Medulla oblongata (tissue), 1 donor: ENCODE measurements around the gene SLC22A1.
"Not testable (repeated sequence)": the region's sequence is repeated elsewhere in the genome, so short reads cannot be mapped to it uniquely, and the experiment has no call there.

Source experiments
- DNase-seq: peaks from one replicate; pipeline ENCODE4 v3.0.0-alpha.2; 2015; ENCODE audit errors: extremely low spot score

The SLC22A1 gene

DNA sequence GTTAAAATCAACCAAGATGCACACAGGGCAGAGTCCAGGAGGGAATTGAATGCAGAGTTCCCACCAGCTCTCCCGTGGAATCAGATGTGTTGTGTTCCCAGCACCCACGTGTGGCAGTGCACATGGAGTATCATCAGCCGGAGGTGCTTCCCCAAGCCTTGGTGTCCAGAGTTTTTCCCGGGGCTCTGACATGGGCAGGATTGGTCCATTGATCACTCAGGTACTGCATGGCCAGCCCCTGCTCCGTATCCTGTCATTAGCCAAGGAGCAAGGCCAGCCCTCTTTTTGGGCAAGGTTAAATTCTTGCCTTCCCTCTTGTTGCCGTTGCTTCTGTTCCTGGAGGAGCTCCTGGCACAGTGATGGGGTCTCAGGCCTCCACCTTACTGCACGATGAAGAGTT lies 28.6 kb upstream of the SLC22A1 start:
- DNase-seq = no peak

DNA sequence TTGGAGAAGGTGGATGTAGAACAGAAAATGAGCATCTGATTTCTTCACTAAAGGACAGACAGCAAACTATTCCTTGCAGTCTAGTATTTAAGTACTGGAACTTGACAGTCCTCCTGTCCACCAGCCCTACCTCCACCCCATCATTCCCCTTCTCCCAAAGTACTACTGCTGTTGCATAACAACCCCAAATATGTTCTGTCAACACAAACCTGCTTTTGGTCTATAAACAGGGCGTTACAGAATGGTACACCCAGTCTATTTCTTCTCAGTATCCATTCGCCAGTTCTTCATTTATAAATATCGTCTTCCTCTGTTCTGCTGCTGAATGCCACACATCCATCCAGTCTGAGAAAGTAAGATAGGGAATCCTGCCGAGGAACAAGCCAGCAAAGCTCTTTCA lies 27.7 kb upstream of the SLC22A1 start:
- no peak for DNase-seq

DNA sequence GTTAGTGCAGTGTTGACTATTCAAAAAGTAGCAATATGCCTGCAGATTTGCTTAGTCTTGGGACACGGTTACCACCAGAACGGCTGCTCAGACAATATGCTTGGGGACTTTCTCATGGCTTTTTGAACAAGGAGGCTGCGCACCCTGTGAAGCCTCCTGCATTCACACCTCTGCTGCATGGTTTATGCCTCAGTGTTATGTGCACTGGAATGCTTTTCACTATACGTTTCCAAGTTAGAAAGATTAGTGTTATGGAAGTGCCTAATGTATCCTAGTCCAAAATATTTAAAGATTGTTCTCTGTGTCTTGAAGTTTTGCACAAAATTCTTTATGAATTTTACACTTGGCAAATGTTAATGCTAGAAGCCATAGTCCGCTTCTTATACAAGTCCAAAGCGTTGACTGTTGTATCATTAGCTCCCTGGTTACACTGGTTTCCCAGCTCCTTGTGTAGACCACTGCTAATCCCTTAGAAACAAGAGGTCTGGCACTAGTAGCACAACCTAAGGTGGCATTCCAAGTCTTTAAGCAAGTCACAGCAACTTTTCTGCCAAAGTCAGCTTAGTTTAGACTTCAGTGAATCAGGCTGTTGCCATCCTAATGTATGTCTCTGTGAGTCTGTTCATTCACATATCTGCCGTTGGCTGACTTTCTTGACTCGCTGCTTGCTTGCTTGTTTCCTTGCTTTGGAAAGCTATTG lies 26.3 kb upstream of the SLC22A1 start:
- no peak for DNase-seq

DNA sequence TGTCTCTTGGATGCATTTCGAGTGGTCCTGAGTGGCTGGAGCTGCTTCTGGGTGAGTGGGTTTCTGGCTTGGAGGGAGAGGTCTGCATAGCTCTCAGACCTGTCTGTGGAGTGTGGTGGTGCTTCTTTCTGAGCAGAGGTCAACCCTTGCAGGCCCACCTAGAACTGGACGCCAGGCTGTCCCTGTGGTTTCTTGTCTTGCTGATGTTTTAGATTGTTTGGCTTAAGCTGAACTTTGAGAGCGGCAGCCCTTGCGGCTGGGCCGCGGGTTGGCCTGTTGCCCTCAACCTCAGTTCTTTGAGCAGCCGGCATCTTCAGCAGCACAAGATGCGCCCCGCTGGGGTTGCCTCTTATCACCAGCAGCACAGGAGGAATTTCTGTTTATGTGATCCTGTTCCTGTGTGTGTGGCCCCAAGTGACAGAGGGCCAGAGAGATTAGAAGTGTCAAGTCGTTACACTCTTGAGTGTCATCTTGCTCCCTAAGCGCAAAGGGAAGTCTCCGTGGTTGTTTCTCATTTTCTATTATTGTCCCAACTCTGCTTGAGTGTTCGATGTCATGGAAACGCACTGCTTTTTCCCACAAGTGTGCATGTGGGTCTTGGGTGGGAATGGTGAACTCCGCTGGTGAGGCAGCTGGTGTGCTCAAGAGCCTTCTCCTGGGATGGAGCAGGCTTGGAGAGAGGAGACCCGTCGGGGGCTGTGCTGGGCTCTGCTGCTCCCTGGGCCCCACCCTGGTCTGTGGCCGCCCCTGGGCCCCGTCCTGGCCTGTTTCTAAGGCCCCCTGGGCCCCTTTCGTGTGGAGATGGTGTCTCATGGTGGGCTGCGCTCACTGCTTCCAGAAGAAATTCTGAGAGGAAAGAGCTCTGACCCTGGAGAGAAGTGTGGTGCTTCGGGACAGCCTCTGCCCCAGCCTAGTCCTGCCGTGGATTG lies 20.1 kb upstream of the SLC22A1 start:
- no peak for DNase-seq

DNA sequence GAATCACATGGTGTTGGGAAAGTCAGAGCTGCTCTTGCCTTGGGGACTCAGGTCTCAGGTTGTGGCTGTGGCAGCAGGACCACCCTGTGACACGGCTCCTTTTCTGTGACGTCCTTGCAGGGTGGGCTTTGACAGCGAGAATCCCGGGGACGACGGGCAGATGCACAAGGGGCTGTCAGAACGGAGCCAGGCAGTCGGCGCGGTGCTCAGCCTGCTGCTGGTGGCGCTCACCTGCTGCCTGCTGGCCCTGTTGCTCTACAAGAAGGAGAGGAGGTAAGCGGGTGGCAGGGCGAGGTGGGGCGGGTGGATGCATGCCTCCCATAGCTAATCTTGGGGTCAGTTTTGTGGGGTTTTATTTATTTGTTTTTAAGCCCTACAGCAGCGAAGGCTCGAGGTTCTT lies 19.2 kb upstream of the SLC22A1 start:
- no peak for DNase-seq

DNA sequence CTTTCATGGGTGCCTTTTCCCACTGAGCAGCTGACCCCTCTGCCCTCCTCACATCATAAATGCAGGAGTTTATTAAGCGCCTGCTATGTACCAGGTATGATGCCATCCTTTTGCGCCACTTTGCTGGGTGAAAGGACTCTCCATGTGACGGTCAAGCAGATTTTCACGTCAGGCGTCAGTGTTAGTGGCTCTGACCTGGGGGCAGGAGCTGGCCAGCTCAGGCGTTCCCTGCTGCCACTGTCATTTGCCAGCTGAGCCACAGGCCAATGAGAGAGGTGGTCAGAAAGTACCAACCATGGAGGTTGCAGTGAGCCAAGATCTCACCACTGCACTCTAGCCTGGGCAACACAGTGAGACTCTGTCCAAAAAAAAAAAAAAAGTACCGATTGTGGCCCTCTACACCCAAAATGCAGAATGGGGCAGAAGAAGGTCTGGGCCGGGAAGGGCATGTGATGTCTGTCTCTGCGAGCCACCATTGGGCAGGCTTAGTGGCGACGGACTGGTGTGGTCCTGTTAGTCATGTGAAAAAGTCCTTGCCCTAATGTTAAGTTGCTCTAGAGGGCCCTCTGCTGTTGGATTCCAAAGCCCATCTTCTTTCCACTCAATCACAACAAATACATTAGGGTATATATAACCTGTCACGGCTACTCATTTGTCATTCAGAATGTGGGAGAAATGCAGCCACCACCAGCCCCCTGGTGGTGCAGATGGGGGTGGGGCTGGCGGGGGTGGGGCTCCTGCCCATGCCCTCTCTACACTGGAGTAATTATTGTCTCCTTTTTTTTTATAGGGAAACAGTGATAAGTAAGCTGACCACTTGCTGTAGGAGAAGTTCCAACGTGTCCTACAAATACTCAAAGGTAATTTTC lies 18.4 kb upstream of the SLC22A1 start:
- peak; percentile 17 for DNase-seq

DNA sequence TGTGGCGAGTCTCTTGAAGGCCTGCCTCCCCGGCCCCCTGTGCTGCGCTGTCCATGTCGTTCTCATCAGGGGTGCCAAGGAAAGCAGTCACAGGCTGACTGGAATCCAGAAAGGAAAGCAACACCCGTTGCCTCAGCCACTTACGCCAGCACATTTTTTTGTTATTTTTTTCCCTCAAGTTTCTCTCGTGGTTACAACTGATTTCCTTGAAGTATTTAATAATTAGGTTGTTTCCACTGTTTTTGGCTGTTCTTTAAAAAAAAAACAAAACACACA lies 17.9 kb upstream of the SLC22A1 start:
- DNase-seq = peak; percentile 27

DNA sequence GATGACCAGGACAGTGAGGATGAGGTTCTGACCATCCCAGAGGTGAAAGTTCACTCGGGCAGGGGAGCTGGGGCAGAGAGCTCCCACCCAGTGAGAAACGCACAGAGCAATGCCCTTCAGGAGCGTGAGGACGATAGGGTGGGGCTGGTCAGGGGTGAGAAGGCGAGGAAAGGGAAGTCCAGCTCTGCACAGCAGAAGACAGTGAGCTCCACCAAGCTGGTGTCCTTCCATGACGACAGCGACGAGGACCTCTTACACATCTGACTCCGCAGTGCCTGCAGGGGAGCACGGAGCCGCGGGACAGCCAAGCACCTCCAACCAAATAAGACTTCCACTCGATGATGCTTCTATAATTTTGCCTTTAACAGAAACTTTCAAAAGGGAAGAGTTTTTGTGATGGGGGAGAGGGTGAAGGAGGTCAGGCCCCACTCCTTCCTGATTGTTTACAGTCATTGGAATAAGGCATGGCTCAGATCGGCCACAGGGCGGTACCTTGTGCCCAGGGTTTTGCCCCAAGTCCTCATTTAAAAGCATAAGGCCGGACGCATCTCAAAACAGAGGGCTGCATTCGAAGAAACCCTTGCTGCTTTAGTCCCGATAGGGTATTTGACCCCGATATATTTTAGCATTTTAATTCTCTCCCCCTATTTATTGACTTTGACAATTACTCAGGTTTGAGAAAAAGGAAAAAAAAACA lies 16.6 kb upstream of the SLC22A1 start:
- no peak for DNase-seq

DNA sequence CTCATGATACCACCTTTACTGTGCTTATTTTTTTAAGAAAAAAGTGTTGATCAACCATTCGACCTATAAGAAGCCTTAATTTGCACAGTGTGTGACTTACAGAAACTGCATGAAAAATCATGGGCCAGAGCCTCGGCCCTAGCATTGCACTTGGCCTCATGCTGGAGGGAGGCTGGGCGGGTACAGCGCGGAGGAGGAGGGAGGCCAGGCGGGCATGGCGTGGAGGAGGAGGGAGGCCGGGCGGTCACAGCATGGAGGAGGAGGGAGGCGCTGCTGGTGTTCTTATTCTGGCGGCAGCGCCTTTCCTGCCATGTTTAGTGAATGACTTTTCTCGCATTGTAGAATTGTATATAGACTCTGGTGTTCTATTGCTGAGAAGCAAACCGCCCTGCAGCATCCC lies 15.6 kb upstream of the SLC22A1 start:
- DNase-seq = no peak

DNA sequence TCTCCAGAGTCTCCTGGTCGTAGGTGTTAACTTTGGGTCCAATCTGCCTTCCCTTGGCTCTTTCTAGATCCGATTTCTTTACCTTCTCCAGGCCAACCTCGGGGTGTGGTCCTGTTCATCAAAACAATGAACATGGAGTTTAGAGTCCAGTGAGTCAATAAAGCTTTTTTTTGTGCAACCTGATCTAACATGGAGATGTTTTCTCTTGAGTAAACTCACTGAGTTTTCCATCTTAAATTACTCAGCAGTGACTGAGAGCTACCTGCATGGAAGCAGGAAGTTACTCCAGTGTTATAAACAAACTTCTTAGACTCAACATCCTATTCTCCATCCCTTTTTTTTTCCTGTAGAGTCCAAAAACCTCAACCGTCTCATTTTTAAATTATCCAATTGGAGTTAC lies 14.9 kb upstream of the SLC22A1 start:
- no peak for DNase-seq

DNA sequence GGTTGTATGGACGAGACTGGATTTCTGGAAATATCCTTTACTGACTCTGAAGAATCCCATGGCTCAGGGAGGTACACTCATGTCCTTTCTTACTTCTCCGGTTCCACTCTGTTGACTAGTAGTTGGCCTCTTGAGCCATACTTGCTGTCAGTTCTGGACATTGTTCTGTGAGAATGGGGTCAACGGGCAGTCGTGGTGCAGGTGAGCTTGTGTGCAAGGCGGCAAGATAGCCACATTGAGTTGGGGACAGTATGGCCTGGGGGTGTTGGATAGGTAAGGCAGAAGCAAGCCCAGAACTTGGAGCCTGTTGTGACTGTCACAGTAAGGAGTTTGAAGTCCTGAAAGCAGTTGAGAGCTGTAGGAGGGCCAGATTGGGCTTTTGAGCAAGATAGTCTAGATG lies 13.5 kb upstream of the SLC22A1 start:
- DNase-seq = no peak

DNA sequence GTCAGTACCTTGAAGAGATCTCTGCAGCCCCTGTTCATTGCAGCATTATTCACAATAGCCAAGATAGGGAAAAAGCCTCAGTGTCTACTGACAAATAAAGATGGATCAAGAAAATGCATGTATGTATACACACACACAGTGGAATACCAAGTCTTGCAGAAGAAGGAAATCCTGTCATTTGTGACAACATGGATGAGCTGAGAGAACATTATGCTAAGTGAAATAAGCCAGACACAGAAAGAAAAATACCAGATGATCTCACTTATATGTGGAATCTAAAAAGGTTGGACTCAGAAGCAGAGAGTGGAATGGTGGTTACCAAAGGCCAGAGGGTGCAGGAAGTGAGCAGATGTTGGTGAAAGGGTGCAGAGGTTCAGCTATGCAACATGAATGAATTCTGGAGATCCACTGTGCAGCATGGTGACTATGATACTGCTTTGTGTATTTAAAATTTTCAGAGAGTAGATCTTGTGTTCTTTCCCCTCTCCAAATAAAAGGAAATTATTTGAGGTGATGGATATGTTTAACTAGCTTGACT lies 11.0 kb upstream of the SLC22A1 start:
- no peak for DNase-seq

DNA sequence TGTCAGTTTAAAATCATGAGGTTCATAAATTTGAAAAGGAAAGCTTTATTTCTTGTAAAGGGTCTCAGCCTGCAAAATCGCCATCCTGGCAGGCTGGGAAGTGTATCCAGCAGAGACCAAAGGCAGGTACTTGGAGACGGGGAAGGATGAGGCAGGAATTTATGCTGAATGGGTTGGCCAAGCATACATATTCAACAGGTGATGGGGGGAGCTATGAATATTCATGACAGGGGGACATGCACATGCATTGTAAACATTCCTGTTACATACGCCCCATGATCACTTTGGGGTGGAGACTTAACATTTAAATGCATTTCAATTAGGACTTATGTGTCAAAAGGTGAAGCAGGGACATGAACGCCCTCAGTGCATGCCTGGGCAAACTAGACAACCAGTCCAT lies 9.8 kb upstream of the SLC22A1 start:
- DNase-seq = no peak

DNA sequence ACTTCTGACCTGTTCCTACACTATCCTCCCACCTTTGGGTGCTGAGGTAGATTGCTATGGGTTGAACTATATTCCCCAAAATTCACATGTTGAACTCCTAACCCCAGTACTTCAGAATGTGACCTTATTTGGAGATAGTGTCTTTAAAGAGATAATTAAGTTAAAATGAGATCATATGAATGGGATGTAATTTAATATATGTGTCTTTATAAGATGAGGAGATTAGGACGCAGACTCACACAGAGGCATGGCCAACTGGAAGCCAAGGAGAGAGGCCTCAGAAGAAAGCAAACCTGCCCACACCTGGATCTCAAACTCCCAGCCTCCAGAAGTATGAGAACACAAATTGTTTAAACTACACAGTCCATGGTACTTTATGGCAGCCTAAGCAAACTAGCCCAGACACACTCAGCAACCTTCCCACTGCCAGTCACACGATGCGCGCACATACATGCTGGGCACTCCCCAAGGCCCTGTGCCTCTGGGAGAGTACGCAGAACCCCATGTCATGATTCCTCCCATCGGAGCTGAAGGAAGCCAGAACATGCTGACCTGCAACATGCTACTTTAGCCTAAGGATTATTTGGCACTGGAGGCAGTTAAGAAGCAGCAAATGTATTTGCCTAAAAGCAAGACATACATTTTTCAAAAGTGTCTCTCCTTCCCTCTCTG lies 8.9 kb upstream of the SLC22A1 start:
- no peak for DNase-seq

DNA sequence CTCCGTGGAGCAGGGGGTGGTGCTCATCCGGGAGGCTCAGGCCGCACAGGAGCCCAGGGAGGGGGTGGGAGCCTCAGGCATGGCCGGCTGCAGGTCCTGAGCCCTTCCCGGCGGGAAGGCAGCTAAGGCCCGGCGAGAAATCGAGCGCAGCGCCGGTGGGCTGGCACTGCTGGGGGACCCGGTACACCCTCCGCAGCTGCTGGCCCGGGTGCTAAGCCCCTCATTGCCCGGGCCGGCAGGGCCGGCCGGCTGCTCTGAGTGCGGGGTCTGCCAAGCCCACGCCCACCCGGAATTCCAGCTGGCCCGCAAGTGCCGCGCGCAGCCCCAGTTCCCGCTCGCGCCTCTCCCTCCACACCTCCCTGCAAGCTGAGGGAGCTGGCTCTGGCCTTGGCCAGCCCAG lies 7.1 kb upstream of the SLC22A1 start:
- not testable (repeated sequence) for DNase-seq

DNA sequence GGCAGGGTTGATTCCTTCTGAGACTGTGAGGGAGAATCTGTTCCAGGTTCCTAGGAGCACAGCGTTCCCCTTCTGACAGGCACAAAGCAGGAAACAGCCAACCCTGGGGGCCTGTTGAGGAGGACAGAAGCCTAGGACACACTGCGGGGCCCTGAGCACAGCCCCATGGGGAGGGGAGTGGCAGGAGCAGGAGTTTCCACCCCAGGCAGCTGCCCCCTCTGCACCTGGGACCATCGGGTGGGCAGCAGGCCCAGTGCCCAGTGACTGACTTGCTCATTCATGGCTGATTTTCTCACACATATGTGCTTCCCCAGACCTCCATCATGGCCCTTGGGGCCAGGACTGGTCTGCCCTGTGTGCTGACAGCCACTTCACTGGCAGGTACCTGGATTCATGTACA lies 6.2 kb upstream of the SLC22A1 start:
- DNase-seq = no peak

DNA sequence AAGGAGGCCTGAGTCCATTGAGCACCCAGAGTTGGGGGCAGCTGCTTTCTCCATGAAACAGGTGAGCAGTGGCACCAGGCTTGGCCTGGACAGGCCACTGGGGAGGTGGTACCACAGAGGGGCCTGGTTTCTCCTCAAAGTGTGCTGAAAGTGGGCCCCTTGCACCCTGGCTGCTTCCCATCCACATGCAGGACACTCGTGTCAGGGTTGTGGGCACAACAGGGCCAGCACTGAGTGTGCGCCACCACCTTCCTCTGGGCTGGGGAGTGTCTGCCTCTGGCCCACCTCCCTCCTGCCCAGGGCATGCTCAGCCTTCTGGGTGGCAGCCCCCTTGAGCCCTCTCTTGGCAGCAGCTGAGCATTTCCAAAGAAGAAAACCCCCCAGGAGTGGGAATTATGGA lies 5.2 kb upstream of the SLC22A1 start:
- DNase-seq = no peak

DNA sequence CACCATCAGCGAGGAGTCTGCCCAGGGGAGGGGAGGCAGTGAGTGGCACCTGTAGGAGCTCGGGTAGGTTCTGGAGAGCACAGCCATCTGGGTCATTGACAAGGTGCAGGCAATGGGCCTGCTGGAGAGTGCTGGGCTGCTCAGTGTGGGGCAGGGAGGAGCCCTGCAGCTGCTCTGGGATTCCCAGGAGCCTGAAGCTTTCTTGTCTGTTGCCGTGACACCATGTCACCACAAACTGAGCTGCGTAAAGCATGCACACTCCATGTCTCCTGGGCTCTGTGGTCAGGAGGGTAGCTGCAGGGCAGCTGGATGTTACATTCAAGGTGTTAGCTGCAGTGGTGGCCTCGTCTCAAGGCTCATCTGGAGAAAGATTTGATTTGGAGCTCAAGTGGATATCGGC lies 4.5 kb upstream of the SLC22A1 start:
- DNase-seq = no peak

DNA sequence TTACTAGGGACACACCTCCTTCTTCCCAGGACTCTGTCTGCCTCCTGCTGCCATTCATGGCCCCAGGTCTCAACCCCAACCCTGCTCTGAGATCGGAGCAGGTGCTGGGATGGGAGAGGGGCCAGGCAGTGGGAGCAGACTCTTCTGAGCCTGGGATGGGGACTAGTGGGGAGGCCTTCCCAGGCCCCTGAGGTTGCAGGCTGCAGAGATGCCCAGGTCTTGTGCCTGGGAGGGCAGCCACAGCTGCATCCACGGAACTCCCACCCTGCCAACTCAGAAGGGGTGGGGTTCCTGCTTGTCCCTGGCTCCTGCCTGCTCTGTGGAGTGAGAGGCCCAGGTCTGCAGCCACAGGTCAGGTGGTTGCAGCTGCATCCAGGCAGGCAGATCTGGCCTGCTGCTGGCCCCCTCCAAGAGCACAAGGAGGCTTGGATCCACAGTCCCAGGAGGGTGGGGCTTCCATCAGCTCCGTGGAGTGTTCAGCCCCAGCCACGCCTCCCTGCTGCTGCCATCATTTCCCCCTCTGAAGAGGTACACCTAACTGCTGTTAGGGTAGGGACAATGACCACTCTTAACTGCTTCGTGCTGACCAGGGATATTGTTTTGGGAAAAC lies 2.9 kb upstream of the SLC22A1 start:
- no peak for DNase-seq

DNA sequence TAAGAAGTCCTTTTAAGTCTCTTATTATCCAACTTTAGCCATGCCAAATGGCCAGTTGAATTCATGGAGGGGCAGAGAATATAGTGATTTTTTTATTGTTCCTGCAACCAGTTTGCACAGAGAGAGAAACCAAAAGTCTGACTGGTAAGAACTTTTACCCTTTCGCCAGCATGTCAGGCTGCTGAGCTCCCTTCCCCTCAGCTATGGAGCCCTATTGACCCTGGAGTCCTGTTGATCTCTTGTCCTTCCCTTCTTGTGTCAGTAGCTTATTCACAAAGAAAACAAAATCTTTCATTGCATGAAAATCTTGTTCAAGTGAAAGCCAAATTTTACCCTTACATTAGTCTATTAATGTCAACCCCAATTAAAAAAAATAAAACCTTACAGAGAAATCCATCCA lies 1.5 kb upstream of the SLC22A1 start:
- DNase-seq = no peak

DNA sequence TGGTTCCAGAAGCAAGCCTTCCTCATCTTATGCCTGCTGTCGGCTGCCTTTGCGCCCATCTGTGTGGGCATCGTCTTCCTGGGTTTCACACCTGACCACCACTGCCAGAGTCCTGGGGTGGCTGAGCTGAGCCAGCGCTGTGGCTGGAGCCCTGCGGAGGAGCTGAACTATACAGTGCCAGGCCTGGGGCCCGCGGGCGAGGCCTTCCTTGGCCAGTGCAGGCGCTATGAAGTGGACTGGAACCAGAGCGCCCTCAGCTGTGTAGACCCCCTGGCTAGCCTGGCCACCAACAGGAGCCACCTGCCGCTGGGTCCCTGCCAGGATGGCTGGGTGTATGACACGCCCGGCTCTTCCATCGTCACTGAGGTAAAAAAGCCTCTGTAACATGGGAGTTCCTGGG lies 366 bp downstream of the SLC22A1 start:
- no peak for DNase-seq
